Peyer's patch (tissue), 4 donors: ENCODE results near the gene ARHGEF18. TPM values are rescaled to one million over a fixed set of nuclear protein-coding genes. Genes with fewer than 3 reads are reported as not detected.
"Not testable (repeated sequence)": the region's sequence is repeated elsewhere in the genome, so short reads cannot be mapped to it uniquely, and the experiment has no call there.

Source experiments
- DNase-seq, 3 donors: peaks; one replicate each; pipeline ENCODE4 v3.0.0-alpha.2; 2017 to 2019
- H3K27ac ChIP-seq, 4 donors: fragments of 200-600 bp; sonication (generic); one replicate each; pipeline ENCODE4 v1.5.1; 2016 to 2019
- H3K27me3 ChIP-seq, 2 donors: fragments of 200-600 bp; sonication (generic); one replicate each; pipeline ENCODE4 v1.5.1; 2019
- H3K36me3 ChIP-seq, 3 donors: fragments of 200-600 bp; sonication (generic); one replicate each; pipeline ENCODE4 v1.5.1; 2016 to 2019
- H3K4me1 ChIP-seq, 4 donors: fragments of 200-600 bp; sonication (generic); one replicate each; pipeline ENCODE4 v1.5.1; 2016 to 2019
- H3K4me3 ChIP-seq, 4 donors: fragments of 200-600 bp; sonication (generic); 1 replicate in 3 of 4; 2 replicates in 1 of 4; pipeline ENCODE4 v1.5.1; 2016 to 2019; ENCODE audit warnings: mild to moderate bottlenecking in 1 of 4
- H3K9me3 ChIP-seq, 4 donors: fragments of 200-600 bp; sonication (generic); one replicate each; pipeline ENCODE4 v1.5.1; 2016 to 2019; ENCODE audit warnings: mild to moderate bottlenecking in 1 of 4
- POLR2A ChIP-seq, 2 donors: fragments of 450-650 bp; IDR thresholded peaks; one replicate each; pipeline ENCODE4 v1.5.1; 2017; ENCODE audit warnings: antibody characterized with exemption in 2 of 2, mild to moderate bottlenecking in 2 of 2, moderate library complexity in 2 of 2
- total RNA-seq, 4 donors: library from RNA; depleted of rRNA; stranded (reverse); fragments of >200 nt; gene quantifications; one replicate each; pipeline ENCODE4 v1.1.0, GENCODE V29; 2016
- TF ChIP-seq, protein P1 (sequence below), 6 experiments: fragments of 450-650 bp in 4 of 6; fragments of 200-600 bp in 2 of 6; sonication (generic) in 1 of 6; IDR thresholded peaks; one replicate each; pipeline ENCODE4 v1.5.1; 2017 to 2019; ENCODE audit warnings: antibody characterized with exemption in 6 of 6, mild to moderate bottlenecking in 3 of 6, moderate library complexity in 1 of 6

Gene ARHGEF18
- total RNA-seq, 4 donors from 2014 or later = 75.9 to 139 (median 111) TPM

DNA sequence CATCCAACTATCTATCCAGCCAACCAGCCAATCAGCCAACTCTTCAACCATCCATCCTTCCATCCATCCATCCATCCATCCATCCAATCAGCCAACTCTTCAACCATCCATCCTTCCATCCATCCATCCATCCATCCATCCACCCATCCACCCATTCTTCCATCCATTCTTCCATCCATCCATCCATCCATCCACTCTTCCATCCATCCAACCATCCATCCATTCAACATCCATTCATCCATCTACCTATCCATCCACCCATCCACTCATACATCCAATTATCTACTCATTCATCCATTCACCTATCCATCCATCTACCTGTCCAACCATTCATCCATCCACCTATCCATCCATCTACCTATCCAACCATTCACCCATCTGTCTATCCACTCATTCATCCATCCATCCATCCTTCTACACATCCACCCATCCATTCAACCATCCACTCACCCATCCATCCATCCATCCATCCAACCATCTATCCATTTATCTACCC is 9.4 kb downstream of the ARHGEF18 start:
- TF ChIP-seq, protein P1, sequence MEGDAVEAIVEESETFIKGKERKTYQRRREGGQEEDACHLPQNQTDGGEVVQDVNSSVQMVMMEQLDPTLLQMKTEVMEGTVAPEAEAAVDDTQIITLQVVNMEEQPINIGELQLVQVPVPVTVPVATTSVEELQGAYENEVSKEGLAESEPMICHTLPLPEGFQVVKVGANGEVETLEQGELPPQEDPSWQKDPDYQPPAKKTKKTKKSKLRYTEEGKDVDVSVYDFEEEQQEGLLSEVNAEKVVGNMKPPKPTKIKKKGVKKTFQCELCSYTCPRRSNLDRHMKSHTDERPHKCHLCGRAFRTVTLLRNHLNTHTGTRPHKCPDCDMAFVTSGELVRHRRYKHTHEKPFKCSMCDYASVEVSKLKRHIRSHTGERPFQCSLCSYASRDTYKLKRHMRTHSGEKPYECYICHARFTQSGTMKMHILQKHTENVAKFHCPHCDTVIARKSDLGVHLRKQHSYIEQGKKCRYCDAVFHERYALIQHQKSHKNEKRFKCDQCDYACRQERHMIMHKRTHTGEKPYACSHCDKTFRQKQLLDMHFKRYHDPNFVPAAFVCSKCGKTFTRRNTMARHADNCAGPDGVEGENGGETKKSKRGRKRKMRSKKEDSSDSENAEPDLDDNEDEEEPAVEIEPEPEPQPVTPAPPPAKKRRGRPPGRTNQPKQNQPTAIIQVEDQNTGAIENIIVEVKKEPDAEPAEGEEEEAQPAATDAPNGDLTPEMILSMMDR (IDR thresholded peaks at IDR 0.05) = no peak
- TF ChIP-seq POLR2A (IDR thresholded peaks at IDR 0.05) = no peak
- Histone ChIP-seq H3K36me3 (no peaks in the 10 kb centered on the region), H3K27ac (no peak overlapping the region), H3K4me3 (no peak overlapping the region), H3K9me3 (no peaks in the 10 kb centered on the region), H3K27me3 (no peaks in the 10 kb centered on the region), H3K4me1 (no peaks in the 10 kb centered on the region)
- DNase-seq = no peak

DNA sequence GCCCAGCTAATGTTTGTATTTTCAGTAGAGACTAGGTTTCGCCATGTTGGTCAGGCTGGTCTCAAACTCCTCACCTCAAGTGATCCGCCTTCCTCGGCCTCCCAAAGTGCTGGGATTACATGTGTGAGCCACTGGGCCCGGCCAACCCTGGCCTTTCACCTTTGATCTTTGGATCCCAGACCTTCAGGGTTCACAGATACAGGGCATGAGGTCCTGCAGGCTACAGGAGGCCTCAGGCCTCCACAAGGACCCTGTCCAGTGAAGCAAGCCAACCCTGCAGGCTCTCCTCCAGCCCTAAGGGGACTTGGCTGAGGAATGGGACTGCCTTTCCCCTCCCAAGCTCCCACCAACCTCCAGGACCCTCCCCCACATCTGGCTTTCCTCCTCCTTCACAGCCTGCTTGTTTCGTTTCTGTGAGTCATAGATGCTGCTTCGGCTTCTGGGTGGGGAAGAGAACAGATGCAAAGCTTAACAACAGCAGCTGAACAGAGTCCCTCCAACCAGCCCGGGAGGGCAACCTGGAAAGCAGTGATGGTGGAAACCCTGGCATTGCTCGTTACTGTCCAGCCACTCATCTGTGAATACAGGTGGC is 11.8 kb downstream of the ARHGEF18 start:
- H3K27ac ChIP-seq = no peak overlapping the region
- no peaks in the 10 kb centered on the region for H3K9me3 ChIP-seq
- peak in 1 of 3 donors; percentile 24 for DNase-seq
- no peaks in the 10 kb centered on the region for H3K27me3 ChIP-seq
- TF ChIP-seq, protein P1 (IDR thresholded peaks at IDR 0.05) = no peak
- TF ChIP-seq POLR2A (IDR thresholded peaks at IDR 0.05) = no peak
- H3K36me3 ChIP-seq = no peaks in the 10 kb centered on the region
- no peaks in the 10 kb centered on the region for H3K4me1 ChIP-seq
- H3K4me3 ChIP-seq = no peak overlapping the region

DNA sequence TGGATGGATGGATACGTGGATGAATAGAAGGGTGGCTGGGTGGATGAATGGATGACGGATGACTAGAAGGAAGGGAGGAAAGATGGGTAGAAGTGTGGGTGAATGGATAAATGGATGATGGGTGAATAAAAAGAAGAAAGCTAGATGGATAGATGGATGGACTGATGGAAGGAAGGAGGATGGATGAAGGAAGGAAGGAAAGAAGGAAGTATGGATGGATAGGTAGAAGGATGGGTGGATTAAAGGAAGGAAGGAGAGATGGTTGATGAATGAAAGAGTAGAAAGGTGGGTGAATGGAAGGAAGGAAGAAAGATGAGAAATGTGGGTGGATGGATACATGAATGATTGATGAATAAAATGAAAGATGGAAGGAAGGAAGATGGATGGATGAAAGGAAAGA is 14.5 kb downstream of the ARHGEF18 start:
- no peak for TF ChIP-seq POLR2A (IDR thresholded peaks at IDR 0.05)
- TF ChIP-seq, protein P1 (IDR thresholded peaks at IDR 0.05) = no peak
- Histone ChIP-seq H3K27ac (no peak overlapping the region), H3K27me3 (no peaks in the 10 kb centered on the region), H3K9me3 (no peaks in the 10 kb centered on the region), H3K4me3 (no peak overlapping the region), H3K4me1 (no peaks in the 10 kb centered on the region), H3K36me3 (no peaks in the 10 kb centered on the region)
- DNase-seq = no peak

DNA sequence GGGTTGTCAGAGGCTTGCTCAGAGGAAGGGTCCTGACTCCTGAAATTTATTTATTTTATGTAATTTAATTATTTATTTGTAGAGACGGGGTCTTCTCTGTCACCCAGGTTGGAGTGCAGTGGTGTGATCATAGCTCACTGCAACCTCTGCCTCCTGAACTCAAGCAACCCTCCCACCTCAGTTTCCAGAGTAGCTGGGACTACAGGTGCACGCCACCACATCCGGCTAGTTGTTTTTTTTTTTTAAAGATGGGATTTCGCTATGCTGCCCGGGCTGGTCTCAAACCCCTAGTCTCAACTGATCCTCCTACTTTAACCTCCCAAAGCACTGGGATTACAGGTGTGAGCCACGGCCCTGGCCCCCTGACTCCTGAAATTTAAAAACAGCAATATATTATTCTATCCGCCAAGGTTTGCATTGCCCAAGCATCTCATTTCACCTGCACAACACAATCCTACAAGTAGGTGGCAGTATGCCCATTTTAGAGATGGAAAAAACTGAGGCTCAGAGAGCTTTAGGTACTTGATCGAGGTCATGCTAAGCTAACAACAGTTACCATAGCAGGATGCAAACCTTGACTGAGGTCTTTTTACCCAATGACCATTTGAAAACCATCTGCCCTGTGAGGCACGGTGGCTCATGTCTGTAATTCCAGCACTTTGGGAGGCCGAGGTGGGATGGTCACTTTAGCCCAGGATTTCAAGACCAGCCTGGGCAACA is 18.1 kb downstream of the ARHGEF18 start:
- H3K36me3 ChIP-seq = no peaks in the 10 kb centered on the region
- TF ChIP-seq, protein P1 (IDR thresholded peaks at IDR 0.05) = peak in 5 of 6 experiments; percentile 30 to 73 (median 53)
- no peak for TF ChIP-seq POLR2A (IDR thresholded peaks at IDR 0.05)
- H3K4me1 ChIP-seq = no peaks in the 10 kb centered on the region
- no peaks in the 10 kb centered on the region for H3K9me3 ChIP-seq
- DNase-seq = peak in 1 of 3 donors; percentile 14
- H3K4me3 ChIP-seq = no peak overlapping the region
- H3K27me3 ChIP-seq = no peaks in the 10 kb centered on the region
- H3K27ac ChIP-seq = peak overlapping the region in 1 of 4 donors; percentile 39

DNA sequence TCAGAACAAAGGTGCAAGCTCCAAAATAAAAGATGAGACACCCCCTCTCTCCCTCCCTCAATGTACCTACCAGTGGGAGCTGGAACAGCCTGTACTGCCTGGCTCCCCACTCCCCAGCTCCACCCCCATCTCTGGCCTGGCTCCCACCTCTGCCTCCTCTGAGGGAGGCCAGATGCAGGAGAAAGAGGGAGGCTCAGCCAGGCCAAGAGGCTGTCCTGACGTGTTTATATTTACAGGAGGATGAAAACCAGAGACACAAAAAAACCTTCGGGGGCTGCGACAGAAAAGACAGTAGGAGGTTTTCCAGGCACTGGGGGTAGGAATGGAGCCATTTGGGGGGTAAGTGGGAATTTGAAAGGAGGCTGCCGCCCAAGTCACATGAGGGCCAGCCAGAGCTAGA is 19.7 kb downstream of the ARHGEF18 start:
- Histone ChIP-seq H3K4me3 (no peak overlapping the region), H3K36me3 (no peaks in the 10 kb centered on the region), H3K9me3 (no peaks in the 10 kb centered on the region), H3K4me1 (no peaks in the 10 kb centered on the region), H3K27ac (peak overlapping the region in 3 of 4 donors; percentile 16 to 81 (median 17)), H3K27me3 (no peaks in the 10 kb centered on the region)
- TF ChIP-seq POLR2A (IDR thresholded peaks at IDR 0.05) = no peak
- TF ChIP-seq, protein P1 (IDR thresholded peaks at IDR 0.05) = no peak
- DNase-seq = peak in 1 of 3 donors; percentile 48

DNA sequence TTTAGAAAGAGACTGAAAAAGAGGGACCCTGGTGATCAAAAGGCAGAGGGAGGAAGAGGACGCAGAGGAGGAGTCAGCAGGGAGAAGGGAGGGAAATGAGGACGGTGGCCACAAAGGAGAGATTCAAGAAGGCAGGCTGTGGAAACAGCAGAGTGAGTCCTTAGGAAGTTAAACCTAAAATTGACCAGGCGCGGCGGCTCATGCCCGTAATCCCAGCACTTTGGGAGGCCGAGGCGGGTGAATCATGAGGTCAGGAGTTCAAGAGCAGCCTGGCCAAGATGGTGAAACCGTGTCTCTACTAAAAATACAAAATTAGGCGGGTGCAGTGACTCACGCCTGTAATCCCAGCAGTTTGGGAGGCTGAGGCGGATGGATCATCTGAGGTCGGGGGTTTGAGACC is 20.1 kb downstream of the ARHGEF18 start:
- not testable (repeated sequence) for H3K27me3 ChIP-seq, H3K36me3 ChIP-seq, H3K4me3 ChIP-seq, H3K9me3 ChIP-seq, H3K4me1 ChIP-seq
- H3K27ac ChIP-seq = peak overlapping the region in 3 of 4 donors; percentile 16 to 81 (median 36)
- peak in 2 of 3 donors; percentile 37 to 66 for DNase-seq
